GM12878 (cell line): ENCODE data around the gene CLEC1A. TPM values are rescaled to one million over a fixed set of nuclear protein-coding genes. Genes with fewer than 3 reads are reported as not detected.

Experiments
- BHLHE40 ChIP-seq, 2 experiments: fragments of 450-650 bp in 1 of 2; IDR thresholded peaks; 2 replicates each; pipeline ENCODE4 v1.6.1; 2011 to 2017; ENCODE audit warnings: low read depth in 2 of 2, borderline replicate concordance in 1 of 2, improper control_type of control experiment in 1 of 2, low read length in 1 of 2, mild to moderate bottlenecking in 1 of 2
- CBX5 ChIP-seq: sonication (generic); IDR thresholded peaks from 2 replicates; pipeline ENCODE4 v1.6.1; 2016; ENCODE audit warnings: low read depth, moderate library complexity, mild to moderate bottlenecking, inconsistent platforms
- ESRRA ChIP-seq: IDR thresholded peaks from 2 replicates; pipeline ENCODE4 v1.6.1; 2012; ENCODE audit warnings: mild to moderate bottlenecking, low read length, improper control_type of control experiment
- HSF1 ChIP-seq: fragments of 150-350 bp; IDR thresholded peaks from 2 replicates; pipeline ENCODE4 v1.6.1; 2014; ENCODE audit warnings: mild to moderate bottlenecking, low read depth, low read length
- POLR2AphosphoS2 ChIP-seq: IDR thresholded peaks from 2 replicates; pipeline ENCODE4 v1.6.1; 2011; ENCODE audit warnings: low read depth, mild to moderate bottlenecking, low read length, improper control_type of control experiment, moderate library complexity
- SUZ12 ChIP-seq: fragments of 200-600 bp; sonication (generic); IDR thresholded peaks from one replicate; pipeline ENCODE4 v1.6.1; 2018; ENCODE audit warnings: antibody characterized with exemption, mild to moderate bottlenecking; ENCODE audit not compliant: unreplicated experiment
- ZBTB11 ChIP-seq: fragments of 450-650 bp; formaldehyde crosslinking; IDR thresholded peaks from 2 replicates; pipeline ENCODE4 v1.5.0; 2022; ENCODE audit warnings: mild to moderate bottlenecking, missing genetic modification characterization
- ZBTB33 ChIP-seq: fragments of 450-650 bp; IDR thresholded peaks from 2 replicates; pipeline ENCODE4 v1.6.1; 2017; ENCODE audit warnings: mild to moderate bottlenecking
- ZNF207 ChIP-seq: fragments of 450-650 bp; IDR thresholded peaks from 2 replicates; pipeline ENCODE4 v1.6.1; 2014; ENCODE audit warnings: antibody characterized with exemption, mild to moderate bottlenecking, borderline replicate concordance
- ZNF217 ChIP-seq: fragments of 450-650 bp; IDR thresholded peaks from 2 replicates; pipeline ENCODE4 v1.6.1; 2017; ENCODE audit warnings: antibody characterized with exemption, mild to moderate bottlenecking
- ZNF687 ChIP-seq: fragments of 450-650 bp; IDR thresholded peaks from 2 replicates; pipeline ENCODE4 v1.6.1; 2017; ENCODE audit warnings: mild to moderate bottlenecking, moderate library complexity
- polyA plus RNA-seq, 11 experiments: library from polyadenylated mRNA; depleted of rRNA in 4 of 11; unstranded in 6 of 11; stranded (reverse) in 5 of 11; fragments of >200 nt; fragmentation: Nextera tagmentation in 4 of 11; fragmentation: Illumina TruSeq in 1 of 11; extraction: Ambion mirVana in 4 of 11; extraction: Trizol in 1 of 11; gene quantifications; 1 replicate in 1 of 11; 2 replicates in 10 of 11; pipeline versions ENCODE4 v1.2.1 to v1.2.3, GENCODE V29; 2011 to 2016; ENCODE audit warnings: inconsistent platforms in 2 of 11, missing spikeins in 2 of 11, low read depth in 1 of 11
- total RNA-seq, 4 experiments: library from RNA; depleted of rRNA in 3 of 4; stranded (reverse); fragments of >200 nt in 3 of 4; fragmentation: Illumina TruSeq in 1 of 4; extraction: Trizol in 1 of 4; gene quantifications; 2 replicates each; pipeline versions ENCODE4 v1.2.1 to v1.2.3, GENCODE V29; 2013 to 2021

CLEC1A gene
- total and polyA plus RNA-seq, 10 of the 15 experiments (the other 5 are each of a cell fraction or from before 2014, with no cell fraction given): not detected

GRCh38 chr12:10142976-10143589 lies 44.3 kb upstream of the CLEC1A start (continued):
- TF ChIP-seq ZBTB33 (no peak), ZNF217 (no peak), ZBTB11 (no peak), ESRRA (no peak), POLR2AphosphoS2 (no peak), ZNF207 (no peak), BHLHE40 (IDR thresholded peaks at IDR 0.05; ENCODE audit: borderline replicate concordance in 1 of 2, low read depth in 2 of 2, low read length in 1 of 2) (no peak), ZNF687 (no peak), SUZ12 (no peak), HSF1 (no peak), CBX5 (no peak)
